ENCODE measurements around the gene HSPG2. TPM values are rescaled to one million over a fixed set of nuclear protein-coding genes. Genes with fewer than 3 reads are reported as not detected.
A peak's percentile ranks its signal among the peaks of the same experiment; 100 is the strongest.

Gene HSPG2
- total and polyA plus RNA-seq, 9 of the 15 experiments (the other 6 are each of a cell fraction or from before 2014, with no cell fraction given): 0.14 to 160 (median 15.7) TPM

DNA sequence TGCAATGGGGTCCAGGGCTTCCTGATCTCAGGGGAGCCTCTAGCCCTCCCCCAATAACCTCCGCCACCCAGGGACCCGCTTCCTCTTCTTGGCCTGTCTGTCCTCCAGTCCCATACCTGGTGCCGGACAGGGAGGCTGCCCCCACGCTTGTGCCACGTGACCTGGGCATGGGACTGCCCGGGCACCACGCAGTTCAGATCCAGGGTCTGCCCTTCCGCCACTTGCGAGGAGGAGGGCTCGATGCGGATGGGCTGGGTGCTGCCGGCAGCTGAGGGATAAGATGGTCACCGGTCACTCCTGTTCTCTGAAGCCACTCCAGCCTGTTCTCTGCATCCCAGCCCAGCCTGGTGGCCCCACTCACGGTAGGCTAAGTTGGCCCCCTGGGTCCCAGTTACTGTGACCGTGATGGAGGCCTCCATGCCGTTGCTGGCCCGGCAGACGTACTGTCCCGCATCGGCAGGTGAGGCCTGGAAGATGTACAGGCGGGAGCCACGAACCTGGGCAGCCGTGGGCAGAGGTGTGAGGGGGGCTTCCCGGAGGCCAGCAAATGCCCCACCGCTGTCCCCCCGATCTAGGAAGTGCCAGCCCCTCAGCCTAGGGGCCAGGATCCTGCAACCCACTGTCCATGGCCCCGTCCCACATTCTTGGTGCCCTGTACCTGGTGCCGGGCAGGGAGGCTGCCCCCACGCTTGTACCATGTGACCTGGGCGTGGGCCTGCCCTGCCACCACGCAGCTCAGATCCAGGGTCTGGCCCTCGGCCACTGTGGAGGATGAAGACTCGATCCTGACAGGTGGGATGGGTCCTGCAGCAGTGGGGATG lies 85.5 kb downstream of the HSPG2 start (continued):
- no peak for TF ChIP-seq XRCC4 (IDR thresholded peaks at IDR 0.05; ENCODE audit: extremely low read depth, insufficient read depth, insufficient read length)
- TF ChIP-seq RBM22 (IDR thresholded peaks at IDR 0.05; ENCODE audit: low read depth, low read length, poor library complexity, severe bottlenecking): peak; percentile 62
- TF ChIP-seq, protein P1, sequence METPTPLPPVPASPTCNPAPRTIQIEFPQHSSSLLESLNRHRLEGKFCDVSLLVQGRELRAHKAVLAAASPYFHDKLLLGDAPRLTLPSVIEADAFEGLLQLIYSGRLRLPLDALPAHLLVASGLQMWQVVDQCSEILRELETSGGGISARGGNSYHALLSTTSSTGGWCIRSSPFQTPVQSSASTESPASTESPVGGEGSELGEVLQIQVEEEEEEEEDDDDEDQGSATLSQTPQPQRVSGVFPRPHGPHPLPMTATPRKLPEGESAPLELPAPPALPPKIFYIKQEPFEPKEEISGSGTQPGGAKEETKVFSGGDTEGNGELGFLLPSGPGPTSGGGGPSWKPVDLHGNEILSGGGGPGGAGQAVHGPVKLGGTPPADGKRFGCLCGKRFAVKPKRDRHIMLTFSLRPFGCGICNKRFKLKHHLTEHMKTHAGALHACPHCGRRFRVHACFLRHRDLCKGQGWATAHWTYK (CRISPR knock-in tag; IDR thresholded peaks at IDR 0.05): no peak
- no peak for TF ChIP-seq HNRNPH1 (optimal IDR thresholded peaks at IDR 0.05; ENCODE audit: low read depth, low read length)
- TF ChIP-seq ZNF655 (CRISPR knock-in tag; IDR thresholded peaks at IDR 0.05): no peak
- TF ChIP-seq CREM (IDR thresholded peaks at IDR 0.05; ENCODE audit: low read depth): no peak
- TF ChIP-seq, protein P2, sequence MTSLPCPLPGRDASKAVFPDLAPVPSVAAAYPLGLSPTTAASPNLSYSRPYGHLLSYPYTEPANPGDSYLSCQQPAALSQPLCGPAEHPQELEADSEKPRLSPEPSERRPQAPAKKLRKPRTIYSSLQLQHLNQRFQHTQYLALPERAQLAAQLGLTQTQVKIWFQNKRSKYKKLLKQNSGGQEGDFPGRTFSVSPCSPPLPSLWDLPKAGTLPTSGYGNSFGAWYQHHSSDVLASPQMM (CRISPR knock-in tag; IDR thresholded peaks at IDR 0.05): no peak
- no peak for TF ChIP-seq MCM5 (IDR thresholded peaks at IDR 0.05; ENCODE audit: low read depth)
- peak; percentile 7; the same call in 1 of the 2 replicates for TF ChIP-seq RBFOX2 (IDR thresholded peaks at IDR 0.05; ENCODE audit: low read depth, low read length)
- no peak for TF ChIP-seq TEAD1 (CRISPR knock-in tag; IDR thresholded peaks at IDR 0.05)
- TF ChIP-seq POLR2G (IDR thresholded peaks at IDR 0.05; ENCODE audit: low read depth, low read length): peak; percentile 39; the same call in 1 of the 2 replicates
- no peak for TF ChIP-seq TAF7 (tag; IDR thresholded peaks at IDR 0.05)
- TF ChIP-seq FOXP1 (CRISPR knock-in tag; IDR thresholded peaks at IDR 0.05): no peak
- no peak for TF ChIP-seq ZNF174 (CRISPR knock-in tag; IDR thresholded peaks at IDR 0.05)
- TF ChIP-seq BRD4 (IDR thresholded peaks at IDR 0.05): no peak
- TF ChIP-seq TCF7 (IDR thresholded peaks at IDR 0.05; ENCODE audit: borderline replicate concordance): no peak
- TF ChIP-seq, protein P3, sequence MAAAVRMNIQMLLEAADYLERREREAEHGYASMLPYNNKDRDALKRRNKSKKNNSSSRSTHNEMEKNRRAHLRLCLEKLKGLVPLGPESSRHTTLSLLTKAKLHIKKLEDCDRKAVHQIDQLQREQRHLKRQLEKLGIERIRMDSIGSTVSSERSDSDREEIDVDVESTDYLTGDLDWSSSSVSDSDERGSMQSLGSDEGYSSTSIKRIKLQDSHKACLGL (CRISPR knock-in tag; IDR thresholded peaks at IDR 0.05; ENCODE audit: borderline replicate concordance, poor library complexity, severe bottlenecking): no peak
